HL-60/S4 (cell line): ENCODE results near the gene PAK3.

ENCODE experiments used
- in situ Hi-C: fragments of 300-500 bp; cut with MboI; formaldehyde crosslinking; loops from 2 replicates; pipeline ENCODE4 v1.14.3; 2022; ENCODE audit warnings: low sequenced_read_pairs

The PAK3 gene

DNA sequence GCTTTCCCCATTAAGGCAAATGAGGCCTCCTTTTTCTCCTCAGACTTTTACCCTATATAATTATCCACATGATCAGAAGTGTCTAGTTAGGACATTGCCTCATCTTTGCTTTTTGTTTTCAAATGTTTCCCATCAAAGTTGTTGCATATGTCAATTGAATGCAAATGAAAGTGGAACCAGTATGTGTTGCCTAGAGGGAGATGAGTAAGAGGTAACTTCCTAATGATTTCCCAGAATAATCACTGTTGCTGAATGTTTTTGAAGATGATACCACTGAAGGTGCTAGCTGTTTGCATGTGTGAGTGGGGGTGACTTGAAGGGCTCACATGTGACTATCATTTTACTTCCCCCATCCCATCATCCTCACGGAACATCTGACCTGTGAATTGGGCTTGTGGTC lies 33.9 kb downstream of the PAK3 start:
- in situ Hi-C loops, result no loop called here

DNA sequence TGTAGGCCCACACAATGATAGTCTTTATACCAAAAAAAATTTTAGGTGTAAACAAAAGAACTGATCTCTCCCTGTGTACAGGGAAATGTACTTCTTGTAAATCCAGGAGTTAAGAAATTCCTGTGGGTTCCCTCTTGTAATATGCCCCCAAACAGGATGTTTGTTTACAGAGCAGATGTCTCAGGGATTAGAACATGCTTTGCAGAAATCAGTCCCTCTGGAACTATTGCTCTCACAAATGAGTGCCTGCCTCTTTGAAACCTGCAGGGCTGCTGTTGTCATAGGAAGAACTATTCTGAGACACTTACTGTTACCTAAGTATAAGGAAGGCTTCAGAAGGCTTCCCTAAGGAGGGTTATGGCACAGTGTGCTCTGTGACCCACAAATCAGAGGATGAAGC lies 35.6 kb downstream of the PAK3 start:
- in situ Hi-C loops, result no loop called here

DNA sequence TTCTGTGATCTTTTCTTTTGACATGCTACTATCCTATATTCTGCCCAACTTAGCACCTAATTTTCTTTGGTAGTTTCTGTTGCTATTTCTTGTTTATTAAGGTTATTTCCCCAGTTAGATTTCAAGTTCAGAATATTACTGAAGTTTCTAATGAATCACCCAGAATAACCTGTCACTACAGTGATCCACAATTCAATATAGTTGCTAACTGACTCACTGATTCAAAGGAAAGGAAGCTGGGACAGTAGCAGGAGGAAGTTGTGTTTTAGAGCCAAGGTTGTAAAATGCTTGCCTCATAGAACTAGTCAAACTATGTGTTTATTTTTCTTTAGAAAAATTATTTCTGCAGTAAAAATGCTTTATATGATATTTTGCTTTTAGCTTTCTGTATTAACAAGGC lies 37.4 kb downstream of the PAK3 start:
- in situ Hi-C loops, result no loop called here

DNA sequence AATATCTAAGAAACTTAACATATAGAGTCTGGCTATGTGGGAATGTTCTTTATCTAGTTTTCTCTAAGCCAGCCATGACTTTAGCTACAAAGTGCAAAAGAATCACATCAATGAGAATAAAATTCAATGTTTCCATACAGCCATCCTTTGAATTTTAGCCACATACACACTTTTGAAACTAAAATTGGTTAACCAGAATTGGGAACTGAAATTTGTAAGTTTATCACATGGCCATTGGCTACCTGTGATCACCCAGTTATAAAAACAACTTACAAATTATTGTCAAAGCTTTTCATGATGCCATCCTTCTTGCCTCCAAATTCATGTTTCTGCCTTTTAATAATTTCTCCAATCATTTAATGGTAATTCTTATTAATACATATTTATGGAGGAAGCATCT lies 49.9 kb downstream of the PAK3 start:
- in situ Hi-C loops, result no loop called here

DNA sequence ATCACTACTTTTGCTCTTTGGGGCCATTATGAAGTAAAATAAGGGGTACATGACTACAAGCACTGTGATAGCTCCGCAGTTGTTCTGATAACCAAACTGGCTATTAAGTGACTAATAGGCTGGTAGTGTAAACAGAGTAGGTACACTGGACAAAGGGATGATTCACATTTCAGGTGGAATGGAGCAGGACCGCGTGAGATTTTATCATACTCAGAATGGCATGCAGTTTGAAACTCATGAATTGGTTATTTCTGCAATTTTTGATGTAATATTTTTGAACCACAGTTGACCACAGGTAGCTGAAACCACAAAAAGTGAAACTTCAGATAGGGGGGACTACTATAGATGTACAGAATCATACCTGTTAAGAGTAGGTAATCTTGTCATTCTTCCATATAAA lies 55.8 kb downstream of the PAK3 start:
- in situ Hi-C loops, result no loop called here

DNA sequence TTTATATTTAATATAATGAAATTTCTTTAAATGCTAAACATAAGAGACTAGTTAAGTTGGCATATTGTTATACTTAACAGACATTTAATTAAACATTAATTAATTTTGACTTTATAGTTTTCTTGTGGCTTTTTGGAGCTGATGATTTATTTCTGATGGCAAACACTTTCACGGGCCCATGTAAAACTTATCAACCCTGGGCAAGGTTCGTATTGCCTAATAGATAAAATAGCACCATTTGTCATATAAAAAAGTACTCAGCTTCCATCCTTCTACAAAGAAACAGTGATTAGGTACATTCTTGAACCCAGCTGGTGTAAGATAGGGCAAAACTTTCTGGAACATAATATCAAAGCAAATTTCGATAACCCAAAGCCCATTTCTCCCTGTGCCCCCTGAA lies 63.2 kb downstream of the PAK3 start:
- in situ Hi-C loops, result no loop called here

DNA sequence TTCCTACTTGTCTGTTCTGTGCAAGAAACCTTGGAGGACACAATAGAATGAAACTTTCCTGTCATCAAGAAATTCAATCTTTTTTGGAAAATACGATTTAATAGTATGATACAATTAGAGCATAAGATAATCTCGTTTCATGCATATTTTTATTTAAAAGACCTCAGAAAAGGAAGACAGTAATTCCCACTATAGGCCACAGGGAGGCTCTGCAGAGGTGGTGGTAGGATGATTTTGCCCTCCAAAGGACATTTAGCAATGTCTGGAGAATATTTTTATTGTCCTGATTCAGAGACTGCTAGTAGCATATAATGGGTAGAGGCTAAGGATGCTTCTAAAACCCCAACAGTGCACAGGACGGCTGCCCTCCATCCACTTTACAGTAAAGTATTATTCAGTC lies 68.7 kb downstream of the PAK3 start:
- in situ Hi-C loops, result no loop called here

DNA sequence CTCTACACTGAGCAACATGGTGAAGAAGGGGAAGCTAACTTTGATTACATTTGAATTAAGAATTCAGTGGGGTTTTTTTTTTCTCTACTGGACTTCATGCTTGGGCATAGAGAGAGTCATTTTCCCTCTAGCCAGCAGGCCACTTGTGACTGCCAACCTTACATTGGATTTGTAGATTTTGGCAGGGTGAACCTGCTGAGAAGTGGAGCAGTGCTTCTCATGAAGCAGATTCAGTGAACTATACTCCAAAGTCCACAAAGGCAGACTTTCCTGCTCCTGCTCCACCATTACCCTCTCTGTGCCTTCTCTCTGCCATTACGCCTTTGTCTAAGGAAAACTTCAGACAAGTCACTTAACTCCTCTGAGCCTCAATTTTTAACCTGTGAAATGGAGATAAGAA lies 69.9 kb downstream of the PAK3 start:
- in situ Hi-C loops, result no loop called here

DNA sequence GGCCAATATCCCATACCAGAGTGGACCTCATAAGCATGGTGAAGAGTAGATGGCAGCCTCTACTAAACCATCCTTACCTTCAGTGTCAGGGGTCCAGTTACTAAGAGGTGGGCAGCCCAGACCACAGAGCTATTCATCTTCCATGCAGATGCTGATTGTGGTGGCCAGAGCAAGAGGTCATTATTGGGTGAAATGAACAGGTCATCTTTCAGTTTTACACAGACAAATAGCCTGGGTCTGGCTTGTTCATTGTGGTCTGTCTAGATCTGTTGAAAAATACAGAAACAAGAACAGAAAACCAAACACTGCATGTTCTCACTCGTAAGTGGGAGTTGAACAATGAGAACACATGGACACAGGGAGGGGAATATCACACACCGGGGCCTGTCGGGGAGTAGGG lies 71.3 kb downstream of the PAK3 start:
- in situ Hi-C loops, result no loop called here

DNA sequence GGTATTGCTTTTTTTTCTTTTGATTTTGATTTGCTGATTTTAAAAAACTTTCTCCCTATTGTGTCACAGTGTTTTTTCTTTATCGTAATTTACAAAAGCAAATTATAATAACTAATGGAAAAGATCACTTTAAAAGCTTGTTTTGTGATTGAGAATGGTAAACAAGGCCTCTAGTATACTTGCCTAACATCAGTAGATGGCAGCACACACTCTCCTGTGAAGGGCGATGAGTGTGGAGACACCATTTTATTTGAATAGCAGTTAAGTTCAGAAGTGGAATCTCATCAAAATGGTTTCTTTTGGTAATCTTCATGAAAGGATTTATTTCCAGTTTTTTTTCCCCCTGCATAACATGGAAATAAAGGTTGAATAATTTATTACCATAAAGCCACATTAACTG lies 72.3 kb downstream of the PAK3 start:
- in situ Hi-C loops, result no loop called here

DNA sequence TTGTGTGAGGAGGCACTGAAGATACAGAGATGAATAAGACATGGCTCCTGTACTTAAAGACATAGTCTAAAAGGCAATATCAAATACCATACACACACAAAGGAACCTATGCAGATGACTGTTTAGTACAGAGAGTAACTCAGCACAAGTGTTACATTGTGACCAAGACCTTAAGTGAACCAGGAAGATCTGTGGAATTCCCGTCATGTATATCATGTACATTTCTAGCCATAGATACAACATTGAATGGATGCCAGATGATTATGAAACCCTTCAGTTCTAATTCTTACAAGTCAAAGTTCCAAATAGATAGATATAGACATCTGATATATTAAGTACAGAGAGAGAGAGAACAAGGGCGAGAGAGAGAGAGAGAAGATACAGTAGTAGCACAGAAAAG lies 73.2 kb downstream of the PAK3 start:
- in situ Hi-C loops, result no loop called here

DNA sequence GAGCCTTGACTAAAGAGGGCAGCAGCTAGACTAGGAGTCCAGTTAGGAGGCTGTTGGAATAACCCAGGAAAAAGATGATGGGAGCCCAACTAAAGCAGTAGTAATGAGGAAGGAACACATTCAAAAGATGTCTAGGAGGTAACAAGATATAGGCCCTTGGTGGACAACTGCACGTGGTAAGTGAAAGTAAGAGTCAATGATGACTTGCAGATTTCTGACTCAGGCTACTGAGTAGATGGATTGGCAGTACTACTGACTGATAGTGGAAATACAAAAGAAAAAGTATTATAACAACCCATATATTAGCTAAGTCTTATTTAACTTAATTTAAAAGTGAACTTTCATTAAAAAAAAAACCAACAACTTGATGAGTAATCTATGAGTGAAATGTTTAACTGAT lies 74.0 kb downstream of the PAK3 start:
- in situ Hi-C loops, result no loop called here

DNA sequence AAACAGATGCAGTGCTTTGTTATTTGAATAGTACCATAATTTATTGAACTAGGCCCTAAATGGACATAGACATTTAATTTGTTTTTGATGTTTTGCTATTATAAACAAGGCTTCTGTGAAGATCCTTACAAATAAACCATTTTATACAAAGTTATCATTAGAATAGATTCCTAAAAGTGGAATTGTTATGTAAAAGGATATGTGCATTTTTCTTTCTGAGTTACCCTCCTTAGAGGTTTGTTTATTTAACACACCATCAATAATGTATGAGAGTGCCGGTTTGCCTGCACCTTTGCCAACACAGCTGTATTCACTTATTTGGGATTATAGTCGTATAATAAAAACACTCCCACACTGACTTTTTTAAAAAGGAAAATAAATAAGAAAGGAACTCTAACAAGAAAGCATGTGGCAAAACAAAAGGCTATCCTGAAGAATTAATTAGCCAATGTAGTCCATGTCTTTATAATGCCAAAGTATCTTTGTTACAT lies 84.8 kb downstream of the PAK3 start:
- in situ Hi-C loops, result no loop called here

DNA sequence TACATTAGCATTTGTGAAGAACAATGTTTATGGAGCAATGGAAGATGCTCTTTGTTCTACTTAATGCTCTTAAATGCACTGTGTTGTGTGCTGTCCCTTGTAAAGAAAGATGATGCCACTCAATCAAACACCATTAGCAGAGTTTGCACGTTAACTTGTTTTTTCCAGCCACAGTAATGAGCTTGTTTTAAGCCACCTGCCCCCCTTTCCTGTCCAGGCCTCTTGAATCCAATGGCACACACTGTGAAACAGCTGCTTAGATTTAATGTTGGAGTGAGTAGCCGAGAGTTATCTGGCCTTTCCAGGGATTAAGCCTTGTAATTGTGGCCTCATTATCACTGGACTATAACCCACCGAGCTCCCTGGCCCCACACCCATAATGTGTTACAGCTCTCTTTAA lies 86.0 kb downstream of the PAK3 start:
- in situ Hi-C loops, result no loop called here

DNA sequence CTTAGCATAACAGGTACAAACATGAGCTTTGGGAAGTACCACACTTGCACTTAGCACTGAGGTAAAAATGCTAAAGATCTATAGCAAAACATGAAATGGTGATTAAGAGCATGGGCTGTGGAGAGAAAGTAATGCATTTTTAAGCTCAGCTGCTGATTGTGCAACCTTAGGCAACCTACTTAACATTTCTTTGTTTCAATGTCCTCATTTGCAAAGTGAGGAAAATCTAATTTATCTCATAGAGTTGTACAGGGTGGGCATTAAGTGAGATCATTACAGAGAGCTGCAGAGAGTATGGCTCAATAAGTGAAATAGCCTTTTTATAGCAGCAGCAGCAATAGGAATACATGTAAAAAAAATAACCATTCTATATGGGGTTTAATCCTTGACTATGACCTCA lies 87.0 kb downstream of the PAK3 start:
- in situ Hi-C loops, result no loop called here

DNA sequence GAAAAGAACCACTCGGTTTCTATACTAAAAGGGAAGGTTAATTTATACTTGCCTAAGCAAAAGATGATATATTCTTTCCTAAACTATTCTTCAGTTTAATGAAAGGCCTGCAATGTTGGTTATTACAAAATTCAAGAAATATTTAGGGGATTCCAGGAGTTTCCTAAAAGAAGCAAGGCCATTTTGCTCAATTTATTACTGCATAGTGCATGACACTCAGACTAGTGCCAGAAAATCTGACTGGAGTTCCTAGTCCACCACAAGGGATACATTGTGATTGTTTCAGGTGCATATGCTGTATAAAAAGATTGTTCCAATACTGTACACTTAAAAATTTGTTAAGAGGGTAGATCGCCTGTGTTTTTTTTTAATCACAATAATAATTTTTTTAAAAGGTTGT lies 95.6 kb downstream of the PAK3 start:
- in situ Hi-C loops, result no loop called here

DNA sequence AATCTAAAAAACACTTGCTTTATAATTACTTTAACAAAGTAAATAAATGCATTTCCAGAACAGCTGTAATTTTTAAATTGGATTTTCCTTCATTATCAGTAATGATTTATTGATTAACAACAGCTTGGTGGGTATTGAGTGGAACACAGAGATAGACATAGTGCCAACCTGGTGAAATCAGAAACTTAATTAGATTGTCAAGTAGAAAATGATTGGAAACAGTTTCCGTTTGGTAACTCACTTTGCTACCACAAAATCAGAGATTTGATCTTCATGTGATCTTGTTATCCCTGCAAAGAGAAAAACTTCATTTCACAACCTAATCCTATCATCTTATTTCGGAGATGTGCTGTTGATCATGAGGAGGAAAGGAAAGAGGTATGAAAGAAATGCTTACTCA lies 103.5 kb downstream of the PAK3 start:
- in situ Hi-C loops, result no loop called here

DNA sequence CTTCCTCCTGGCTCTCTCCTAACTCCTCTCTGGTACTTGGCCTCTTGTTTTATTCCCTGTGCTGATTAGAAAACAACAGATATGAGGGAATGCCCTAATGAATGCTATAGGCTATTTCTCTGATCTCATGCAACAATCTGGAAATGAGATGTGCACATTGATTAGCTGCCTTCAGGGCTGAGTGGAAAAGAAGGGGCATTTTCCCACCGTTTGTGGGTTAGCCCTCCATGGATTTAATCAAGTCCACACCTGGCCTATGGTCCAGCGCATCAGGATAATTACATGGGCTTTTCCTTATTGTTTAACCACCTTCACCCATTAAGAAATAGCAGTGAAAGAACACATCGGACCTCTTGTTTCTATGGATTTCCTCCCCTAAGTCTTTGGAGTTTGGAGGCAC lies 104.3 kb downstream of the PAK3 start:
- in situ Hi-C loops, result no loop called here

DNA sequence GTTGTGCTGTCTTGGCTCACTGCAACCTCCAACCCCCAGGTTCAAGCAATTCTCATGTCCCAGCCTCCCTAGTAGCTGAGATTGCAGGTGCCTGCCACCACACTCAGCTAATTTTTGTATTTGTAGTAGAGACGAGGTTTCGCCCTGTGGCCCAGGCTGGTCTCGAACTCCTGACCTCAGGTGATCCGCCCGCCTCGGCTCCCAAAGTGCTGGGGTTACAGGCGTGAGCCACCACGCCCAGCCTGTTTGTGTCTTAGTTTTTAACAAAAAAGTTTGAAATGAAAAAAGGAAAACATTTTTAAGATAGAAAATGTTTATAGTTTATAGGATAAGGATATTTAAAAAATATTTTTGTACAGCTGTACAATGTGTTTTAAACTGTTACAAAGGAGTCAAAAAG lies 111.9 kb downstream of the PAK3 start:
- in situ Hi-C loops, result no loop called here

DNA sequence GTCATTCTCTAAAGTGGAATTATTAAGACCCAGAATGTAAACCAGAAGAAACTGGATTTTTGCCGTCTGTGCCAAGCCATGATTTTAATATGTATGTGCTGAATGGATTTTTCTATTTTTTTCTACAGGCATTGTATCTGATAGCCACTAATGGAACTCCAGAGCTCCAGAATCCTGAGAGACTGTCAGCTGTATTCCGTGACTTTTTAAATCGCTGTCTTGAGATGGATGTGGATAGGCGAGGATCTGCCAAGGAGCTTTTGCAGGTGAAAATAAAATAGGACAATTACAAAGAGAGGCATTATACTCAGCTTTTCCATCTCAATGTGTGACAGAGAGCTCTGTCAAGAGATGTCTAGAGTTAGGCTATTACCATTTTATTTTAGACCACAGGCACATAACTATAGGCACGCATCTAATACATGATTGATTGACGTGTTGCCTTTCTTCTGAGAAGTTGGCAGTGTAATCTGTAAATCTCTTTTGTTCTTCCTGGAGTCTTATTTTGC lies 120.4 kb downstream of the PAK3 start:
- in situ Hi-C loops, result no loop called here

DNA sequence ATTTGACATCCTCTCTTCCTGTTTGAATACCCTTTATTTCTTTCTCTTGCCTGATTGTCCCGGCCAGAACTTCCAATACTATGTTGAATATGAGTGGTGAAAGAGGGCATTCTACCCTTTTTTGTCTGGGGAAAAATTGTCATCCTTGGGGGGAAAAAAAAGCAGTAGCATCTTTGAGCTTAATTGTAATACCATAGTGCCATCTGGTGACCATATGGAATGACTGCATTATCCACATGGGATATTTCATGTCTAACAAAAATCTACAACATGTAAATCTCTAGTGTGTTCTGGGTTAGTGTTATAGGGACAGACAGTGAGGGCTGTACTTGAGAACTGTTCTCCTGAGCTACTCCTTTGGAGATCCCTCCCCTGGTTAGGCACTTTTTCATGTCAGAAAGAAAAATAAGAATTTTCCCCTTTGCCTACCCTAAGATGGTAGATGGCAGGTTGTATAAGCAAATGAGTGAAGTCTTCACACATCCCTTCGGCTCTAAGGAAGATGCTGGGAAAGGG lies 148.3 kb downstream of the PAK3 start:
- in situ Hi-C loops, result no loop called here

DNA sequence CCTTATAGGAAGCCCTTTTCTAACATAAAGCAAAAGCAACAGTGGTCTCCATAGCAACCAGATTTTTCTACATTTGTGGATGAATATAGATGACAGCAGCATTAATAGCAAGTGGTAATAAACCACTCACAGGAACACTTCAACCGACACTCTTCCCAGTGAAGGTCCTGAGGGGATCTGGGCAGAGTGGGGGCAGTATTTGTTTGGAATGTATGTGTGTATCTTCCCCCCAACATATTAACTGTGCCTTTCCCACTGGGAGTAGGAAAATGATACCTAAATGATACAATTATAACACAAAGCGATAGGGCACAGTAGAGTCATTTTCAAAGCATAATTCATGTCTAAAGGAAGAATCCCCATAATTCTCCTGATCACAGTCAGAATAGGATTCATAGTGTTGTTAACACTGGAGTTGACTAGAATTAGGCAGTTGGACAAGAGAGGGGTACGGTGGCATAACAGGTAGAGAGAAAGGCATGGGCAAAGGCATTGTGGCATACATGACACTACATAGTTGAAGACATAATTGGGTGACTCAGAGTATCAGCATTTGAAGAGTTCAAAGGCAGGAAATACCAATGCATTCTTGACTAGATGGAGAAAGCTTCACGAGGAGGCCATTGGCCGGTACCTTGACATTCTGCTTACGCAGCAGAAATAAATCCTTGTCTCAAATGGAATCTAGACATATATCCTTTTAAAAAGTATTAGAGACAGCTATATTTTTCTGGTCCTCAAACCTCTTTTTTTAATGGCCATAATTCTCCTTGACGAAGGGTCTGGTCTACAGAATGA lies 159.1 kb downstream of the PAK3 start:
- in situ Hi-C loops, result no loop called here

DNA sequence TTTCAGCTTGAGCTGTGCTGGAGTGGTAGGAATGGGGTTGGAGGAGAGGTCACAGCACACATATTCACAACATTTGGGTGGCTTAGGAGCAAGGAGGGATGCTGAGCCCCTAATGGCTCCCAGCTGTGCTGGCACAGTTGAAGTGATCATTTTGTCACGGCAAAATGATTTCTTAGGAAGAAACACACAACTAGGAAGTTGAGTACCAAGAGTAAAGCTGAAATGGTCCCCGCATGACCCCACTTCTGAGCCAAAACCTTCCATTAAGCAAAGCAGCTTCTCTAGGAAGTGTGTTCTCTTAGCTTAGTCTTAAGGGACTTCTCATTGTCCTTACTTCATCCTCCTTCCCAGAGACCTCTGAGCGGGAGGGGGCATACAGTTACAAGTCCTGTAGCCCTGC lies 161.7 kb downstream of the PAK3 start:
- in situ Hi-C loops, result no loop called here
